Measurements from ENCODE around the gene SLC16A9. TPM values are rescaled to one million over a fixed set of nuclear protein-coding genes. Genes with fewer than 3 reads are reported as not detected.

Gene SLC16A9
- total RNA-seq, 1 experiment from 2014 or later = 0.13 TPM

DNA sequence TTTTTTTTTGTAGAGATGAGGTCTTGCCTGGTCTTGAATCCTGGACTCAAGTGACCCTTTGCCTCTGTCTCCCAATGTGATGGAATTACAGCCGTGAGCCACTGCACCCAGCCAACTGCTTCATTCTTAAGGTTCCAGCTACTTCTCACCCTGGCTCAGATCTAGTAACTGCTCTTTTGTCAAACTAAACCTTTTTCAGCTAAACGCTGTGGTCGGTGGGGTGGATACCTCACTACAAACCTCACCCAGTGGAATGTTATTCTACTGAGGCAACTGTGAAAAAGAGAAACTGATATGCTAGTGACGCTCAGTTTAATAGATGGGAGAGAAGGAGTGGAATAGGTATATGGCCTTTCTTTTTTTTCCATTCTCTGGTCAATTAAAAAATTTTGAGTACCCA, 45.3 kb upstream of the SLC16A9 start:
- no peak for TF ChIP-seq SIN3A (IDR thresholded peaks at IDR 0.05; ENCODE audit: borderline replicate concordance, insufficient read depth, low read depth, low read length)
- TF ChIP-seq POLR2AphosphoS5 (IDR thresholded peaks at IDR 0.05; ENCODE audit: low read depth, low read length) = no peak
- POLR2A ChIA-PET = no interaction called here
- Histone ChIP-seq H3K4me1 (ENCODE audit: control insufficient read depth, insufficient read depth, low read length) (no peaks in the 10 kb centered on the region), H3K27ac (ENCODE audit: low read length) (no peak overlapping the region), H3K36me3 (ENCODE audit: control insufficient read depth, insufficient read depth, low read length) (no peaks in the 10 kb centered on the region), H3K27me3 (ENCODE audit: control insufficient read depth, insufficient read depth, low read length) (peaks cover 7% of the 10 kb centered on the region; the same call in 1 of the 2 replicates), H3K9me3 (ENCODE audit: control insufficient read depth, insufficient read depth, low read depth, low read length) (no peaks in the 10 kb centered on the region), H3K4me3 (ENCODE audit: low read depth in 2 of 2, low read length in 2 of 2) (no peak overlapping the region)
- BruUV-seq (replicated peaks) = no TSS peak
- DNase-seq (ENCODE audit: low read depth, low spot score) (no peak), ATAC-seq (no peak)
- CTCF ChIA-PET = no interaction called here
- intact Hi-C loops (cut with micrococcal nuclease; ENCODE audit: unreplicated experiment) = no loop called here
- in situ Hi-C loops (cut with HindIII; ENCODE audit: low pct_unique_long_range_greater_than_20kb, low sequenced_read_pairs) = no loop called here

- TF ChIP-seq SIN3A (IDR thresholded peaks at IDR 0.05; ENCODE audit: borderline replicate concordance, insufficient read depth, low read depth, low read length) = no peak
- no peak for TF ChIP-seq REST (IDR thresholded peaks at IDR 0.05; ENCODE audit: insufficient read depth in 1 of 2, low read depth in 2 of 2, low read length in 1 of 2)
- no peak for TF ChIP-seq TCF7L2 (IDR thresholded peaks at IDR 0.05; ENCODE audit: low read depth, low read length)
- TF ChIP-seq, protein P1, sequence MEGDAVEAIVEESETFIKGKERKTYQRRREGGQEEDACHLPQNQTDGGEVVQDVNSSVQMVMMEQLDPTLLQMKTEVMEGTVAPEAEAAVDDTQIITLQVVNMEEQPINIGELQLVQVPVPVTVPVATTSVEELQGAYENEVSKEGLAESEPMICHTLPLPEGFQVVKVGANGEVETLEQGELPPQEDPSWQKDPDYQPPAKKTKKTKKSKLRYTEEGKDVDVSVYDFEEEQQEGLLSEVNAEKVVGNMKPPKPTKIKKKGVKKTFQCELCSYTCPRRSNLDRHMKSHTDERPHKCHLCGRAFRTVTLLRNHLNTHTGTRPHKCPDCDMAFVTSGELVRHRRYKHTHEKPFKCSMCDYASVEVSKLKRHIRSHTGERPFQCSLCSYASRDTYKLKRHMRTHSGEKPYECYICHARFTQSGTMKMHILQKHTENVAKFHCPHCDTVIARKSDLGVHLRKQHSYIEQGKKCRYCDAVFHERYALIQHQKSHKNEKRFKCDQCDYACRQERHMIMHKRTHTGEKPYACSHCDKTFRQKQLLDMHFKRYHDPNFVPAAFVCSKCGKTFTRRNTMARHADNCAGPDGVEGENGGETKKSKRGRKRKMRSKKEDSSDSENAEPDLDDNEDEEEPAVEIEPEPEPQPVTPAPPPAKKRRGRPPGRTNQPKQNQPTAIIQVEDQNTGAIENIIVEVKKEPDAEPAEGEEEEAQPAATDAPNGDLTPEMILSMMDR (IDR thresholded peaks at IDR 0.05) = no peak
- no peak for TF ChIP-seq POLR2AphosphoS5 (IDR thresholded peaks at IDR 0.05; ENCODE audit: low read depth, low read length)
- no peak within 1 kb of the TSS for H3K4me3 ChIP-seq (ENCODE audit: low read depth in 2 of 2, low read length in 2 of 2)
- in situ Hi-C loops (cut with HindIII; ENCODE audit: low pct_unique_long_range_greater_than_20kb, low sequenced_read_pairs) = no loop called here
- DNase-seq (ENCODE audit: low read depth, low spot score) (no peak), ATAC-seq (no peak)
- ChIA-PET CTCF (no interaction called here), POLR2A (no interaction called here)
- no peak within 1 kb of the TSS for H3K27ac ChIP-seq (ENCODE audit: low read length)
- H3K4me1 ChIP-seq (ENCODE audit: control insufficient read depth, insufficient read depth, low read length) = no peaks in the 10 kb centered on the region
- intact Hi-C loops (cut with micrococcal nuclease; ENCODE audit: unreplicated experiment) = no loop called here
- H3K27me3 ChIP-seq (ENCODE audit: control insufficient read depth, insufficient read depth, low read length) = peaks cover 7% of the 10 kb centered on the region; the same call in 1 of the 2 replicates
- H3K9me3 ChIP-seq (ENCODE audit: control insufficient read depth, insufficient read depth, low read depth, low read length) = no peaks in the 10 kb centered on the region
- H3K36me3 ChIP-seq (ENCODE audit: control insufficient read depth, insufficient read depth, low read length) = no peaks in the 10 kb centered on the region
- BruUV-seq (replicated peaks) = no TSS peak
Observed at GRCh38 chr10:59753267-59753666, 43.6 kb upstream of the SLC16A9 start, which contains the start of gene MRLN. Gene MRLN (minus strand): TSS chr10:59753455.

DNA sequence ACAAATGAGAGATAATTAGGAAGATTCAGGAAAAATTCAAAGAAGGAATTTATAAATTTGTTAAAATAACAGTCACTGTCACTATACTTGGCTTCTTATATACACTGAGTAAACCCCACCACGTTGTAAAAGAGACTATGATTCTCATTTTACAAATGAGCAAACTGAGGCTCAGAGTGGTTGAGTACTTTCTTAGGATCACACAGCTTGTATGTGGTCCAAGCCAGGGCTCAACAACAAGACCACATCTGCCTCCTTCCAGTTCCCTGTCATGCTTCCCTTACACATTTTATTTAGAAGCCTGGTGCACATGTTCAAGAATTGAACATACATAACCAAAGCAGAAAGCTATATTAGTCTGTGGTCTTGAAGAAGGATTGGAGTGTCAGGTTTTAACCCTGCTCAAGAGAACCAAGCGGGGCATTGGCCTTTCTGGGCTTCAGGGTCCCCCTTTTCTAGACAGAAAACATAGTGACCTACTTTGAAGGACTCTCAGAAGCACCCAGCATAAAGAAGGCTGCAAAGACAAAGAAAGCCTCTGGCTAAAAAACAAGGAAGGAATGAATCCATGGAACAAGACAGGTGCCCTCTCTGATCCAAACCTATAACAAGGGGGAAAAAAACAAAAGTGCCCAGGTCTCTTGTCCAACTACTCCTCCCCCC, 42.8 kb upstream of the SLC16A9 start:
- no peak overlapping the region for H3K4me3 ChIP-seq (ENCODE audit: low read depth in 2 of 2, low read length in 2 of 2)
- no TSS peak for BruUV-seq (replicated peaks)
- no peaks in the 10 kb centered on the region for H3K4me1 ChIP-seq (ENCODE audit: control insufficient read depth, insufficient read depth, low read length)
- ATAC-seq = no peak
- no peaks in the 10 kb centered on the region for H3K9me3 ChIP-seq (ENCODE audit: control insufficient read depth, insufficient read depth, low read depth, low read length)
- in situ Hi-C loops (cut with HindIII; ENCODE audit: low pct_unique_long_range_greater_than_20kb, low sequenced_read_pairs) (no loop called here), intact Hi-C loops (cut with micrococcal nuclease; ENCODE audit: unreplicated experiment) (no loop called here)
- no peak overlapping the region for H3K27ac ChIP-seq (ENCODE audit: low read length)
- ChIA-PET CTCF (no interaction called here), POLR2A (no interaction called here)
- no peaks in the 10 kb centered on the region for H3K36me3 ChIP-seq (ENCODE audit: control insufficient read depth, insufficient read depth, low read length)
- DNase-seq (ENCODE audit: low read depth, low spot score) = no peak
- TF ChIP-seq TCF7L2 (IDR thresholded peaks at IDR 0.05; ENCODE audit: low read depth, low read length) (no peak), SIN3A (IDR thresholded peaks at IDR 0.05; ENCODE audit: borderline replicate concordance, insufficient read depth, low read depth, low read length) (no peak), POLR2AphosphoS5 (IDR thresholded peaks at IDR 0.05; ENCODE audit: low read depth, low read length) (no peak), REST (IDR thresholded peaks at IDR 0.05; ENCODE audit: insufficient read depth in 1 of 2, low read depth in 2 of 2, low read length in 1 of 2) (no peak)
- TF ChIP-seq, protein P1 (IDR thresholded peaks at IDR 0.05) = no peak
- H3K27me3 ChIP-seq (ENCODE audit: control insufficient read depth, insufficient read depth, low read length) = peaks cover 7% of the 10 kb centered on the region; the same call in 1 of the 2 replicates

All from Panc1 (cell line).